Hepatocyte (in vitro differentiated cells): ENCODE data around the gene NRF1. TPM values are rescaled to one million over a fixed set of nuclear protein-coding genes. Genes with fewer than 3 reads are reported as not detected.
A peak's percentile ranks its signal among the peaks of the same experiment; 100 is the strongest.

Experiments
- DNase-seq: peaks from one replicate; pipeline ENCODE4 v3.0.0-alpha.2; 2016; ENCODE audit warnings: low spot score
- H2AFZ ChIP-seq: fragments of 200-600 bp; sonication (generic); 2 replicates; pipeline ENCODE4 v1.6.0; 2016; ENCODE audit warnings: antibody characterized with exemption, mild to moderate bottlenecking
- H3K27ac ChIP-seq: fragments of 200-600 bp; sonication (generic); 2 replicates; pipeline ENCODE4 v1.5.1; 2016; ENCODE audit warnings: mild to moderate bottlenecking
- H3K27me3 ChIP-seq: fragments of 200-600 bp; sonication (generic); 2 replicates; pipeline ENCODE4 v1.6.1; 2016
- H3K36me3 ChIP-seq: fragments of 200-600 bp; sonication (generic); replicated peaks from 2 replicates; pipeline ENCODE4 v1.5.1; 2016; ENCODE audit warnings: low read depth; ENCODE audit not compliant: insufficient read depth
- H3K4me1 ChIP-seq: fragments of 200-600 bp; sonication (generic); 2 replicates; pipeline ENCODE4 v1.5.1; 2016; ENCODE audit warnings: mild to moderate bottlenecking, moderate library complexity; ENCODE audit not compliant: insufficient read depth
- H3K4me2 ChIP-seq: fragments of 200-600 bp; sonication (generic); 2 replicates; pipeline ENCODE4 v1.6.0; 2016
- H3K4me3 ChIP-seq: fragments of 200-600 bp; sonication (generic); 2 replicates; pipeline ENCODE4 v1.5.1; 2016; ENCODE audit warnings: mild to moderate bottlenecking
- H3K79me2 ChIP-seq: fragments of 200-600 bp; sonication (generic); 2 replicates; pipeline ENCODE4 v1.6.0; 2017; ENCODE audit warnings: mild to moderate bottlenecking
- H3K9me2 ChIP-seq: fragments of 200-600 bp; sonication (generic); replicated peaks from 2 replicates; pipeline ENCODE4 v1.6.0; 2017; ENCODE audit warnings: mild to moderate bottlenecking; ENCODE audit not compliant: insufficient read depth
- H3K9me3 ChIP-seq: fragments of 200-600 bp; sonication (generic); 2 replicates; pipeline ENCODE4 v1.5.1; 2016; ENCODE audit warnings: low read depth, mild to moderate bottlenecking
- H4K20me1 ChIP-seq: fragments of 200-600 bp; sonication (generic); 2 replicates; pipeline ENCODE4 v1.6.0; 2016; ENCODE audit warnings: mild to moderate bottlenecking; ENCODE audit not compliant: insufficient read depth, poor library complexity, severe bottlenecking
- EZH2 ChIP-seq: fragments of 200-600 bp; sonication (generic); IDR thresholded peaks from 2 replicates; pipeline ENCODE4 v1.6.1; 2016; ENCODE audit warnings: antibody characterized with exemption, mild to moderate bottlenecking, borderline replicate concordance
- EZH2phosphoT487 ChIP-seq: fragments of 200-600 bp; sonication (generic); IDR thresholded peaks from one replicate; pipeline ENCODE4 v1.6.1; 2018; ENCODE audit warnings: antibody characterized with exemption, mild to moderate bottlenecking, low read depth, moderate library complexity; ENCODE audit not compliant: unreplicated experiment, severe bottlenecking
- WGBS: methylation state at CpG from one replicate; pipeline ENCODE4 v1.1.6; 2016; ENCODE audit warnings: low lambda C conversion rate; ENCODE audit errors: missing lambda C conversion rate; 5-methylcytosine and 5-hydroxymethylcytosine counted together
- polyA plus RNA-seq: library from polyadenylated mRNA; unstranded; fragments of >200 nt; fragmentation: Nextera tagmentation; extraction: Ambion mirVana; gene quantifications from 2 replicates; pipeline ENCODE4 v1.2.1, GENCODE V29; 2016
- total RNA-seq: library from RNA; depleted of rRNA; stranded (reverse); fragments of >200 nt; gene quantifications from 2 replicates; pipeline ENCODE4 v1.2.3, GENCODE V29; 2014
- TF ChIP-seq, protein P1 (sequence below): fragments of 200-600 bp; sonication (generic); IDR thresholded peaks from 2 replicates; pipeline ENCODE4 v1.5.1; 2016; ENCODE audit warnings: antibody characterized with exemption, mild to moderate bottlenecking; ENCODE audit not compliant: poor library complexity

The NRF1 gene
- total and polyA plus RNA-seq, 2 experiments from 2014 or later, result 11.2 to 12.0 TPM

DNA sequence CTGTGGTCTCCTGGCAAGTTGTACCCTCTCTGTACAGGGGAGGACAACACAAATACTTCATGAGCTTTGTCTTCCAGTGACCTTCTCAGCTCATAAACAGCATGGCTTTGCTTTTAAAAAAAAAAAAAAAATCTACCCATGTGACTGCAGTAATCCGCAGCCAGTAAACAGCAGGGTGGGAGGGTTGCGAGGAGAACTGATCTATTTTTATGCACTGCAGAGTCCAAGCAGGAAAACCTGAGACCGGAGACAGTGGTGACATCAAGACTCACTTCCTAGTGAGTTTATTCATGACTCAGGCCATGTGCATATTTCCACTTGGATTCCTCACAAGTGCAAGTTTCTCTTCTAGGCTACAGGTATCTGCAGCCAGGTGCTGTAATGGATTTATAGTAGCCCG is 127.9 kb downstream of the NRF1 start:
- H3K27ac ChIP-seq, result peak overlapping the region; percentile 40
- H3K4me3 ChIP-seq, result no peak overlapping the region
- H3K4me2 ChIP-seq, result no peak overlapping the region
- no peak overlapping the region for H2AFZ ChIP-seq
- TF ChIP-seq EZH2phosphoT487 (no peak), EZH2 (no peak)
- TF ChIP-seq, protein P1, sequence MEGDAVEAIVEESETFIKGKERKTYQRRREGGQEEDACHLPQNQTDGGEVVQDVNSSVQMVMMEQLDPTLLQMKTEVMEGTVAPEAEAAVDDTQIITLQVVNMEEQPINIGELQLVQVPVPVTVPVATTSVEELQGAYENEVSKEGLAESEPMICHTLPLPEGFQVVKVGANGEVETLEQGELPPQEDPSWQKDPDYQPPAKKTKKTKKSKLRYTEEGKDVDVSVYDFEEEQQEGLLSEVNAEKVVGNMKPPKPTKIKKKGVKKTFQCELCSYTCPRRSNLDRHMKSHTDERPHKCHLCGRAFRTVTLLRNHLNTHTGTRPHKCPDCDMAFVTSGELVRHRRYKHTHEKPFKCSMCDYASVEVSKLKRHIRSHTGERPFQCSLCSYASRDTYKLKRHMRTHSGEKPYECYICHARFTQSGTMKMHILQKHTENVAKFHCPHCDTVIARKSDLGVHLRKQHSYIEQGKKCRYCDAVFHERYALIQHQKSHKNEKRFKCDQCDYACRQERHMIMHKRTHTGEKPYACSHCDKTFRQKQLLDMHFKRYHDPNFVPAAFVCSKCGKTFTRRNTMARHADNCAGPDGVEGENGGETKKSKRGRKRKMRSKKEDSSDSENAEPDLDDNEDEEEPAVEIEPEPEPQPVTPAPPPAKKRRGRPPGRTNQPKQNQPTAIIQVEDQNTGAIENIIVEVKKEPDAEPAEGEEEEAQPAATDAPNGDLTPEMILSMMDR, result no peak
- H3K79me2 ChIP-seq, result no peaks in the 10 kb centered on the region
- DNase-seq, result peak; percentile 58
- H3K9me3 ChIP-seq, result no peaks in the 10 kb centered on the region
- WGBS, result 48% methylated on average over 4 of the region's 4 CpGs
- H3K36me3 ChIP-seq, result no peaks in the 10 kb centered on the region
- H3K9me2 ChIP-seq, result no peaks in the 10 kb centered on the region
- no peaks in the 10 kb centered on the region for H3K27me3 ChIP-seq
- H3K4me1 ChIP-seq, result peaks cover 6% of the 10 kb centered on the region
- no peaks in the 10 kb centered on the region for H4K20me1 ChIP-seq

DNA sequence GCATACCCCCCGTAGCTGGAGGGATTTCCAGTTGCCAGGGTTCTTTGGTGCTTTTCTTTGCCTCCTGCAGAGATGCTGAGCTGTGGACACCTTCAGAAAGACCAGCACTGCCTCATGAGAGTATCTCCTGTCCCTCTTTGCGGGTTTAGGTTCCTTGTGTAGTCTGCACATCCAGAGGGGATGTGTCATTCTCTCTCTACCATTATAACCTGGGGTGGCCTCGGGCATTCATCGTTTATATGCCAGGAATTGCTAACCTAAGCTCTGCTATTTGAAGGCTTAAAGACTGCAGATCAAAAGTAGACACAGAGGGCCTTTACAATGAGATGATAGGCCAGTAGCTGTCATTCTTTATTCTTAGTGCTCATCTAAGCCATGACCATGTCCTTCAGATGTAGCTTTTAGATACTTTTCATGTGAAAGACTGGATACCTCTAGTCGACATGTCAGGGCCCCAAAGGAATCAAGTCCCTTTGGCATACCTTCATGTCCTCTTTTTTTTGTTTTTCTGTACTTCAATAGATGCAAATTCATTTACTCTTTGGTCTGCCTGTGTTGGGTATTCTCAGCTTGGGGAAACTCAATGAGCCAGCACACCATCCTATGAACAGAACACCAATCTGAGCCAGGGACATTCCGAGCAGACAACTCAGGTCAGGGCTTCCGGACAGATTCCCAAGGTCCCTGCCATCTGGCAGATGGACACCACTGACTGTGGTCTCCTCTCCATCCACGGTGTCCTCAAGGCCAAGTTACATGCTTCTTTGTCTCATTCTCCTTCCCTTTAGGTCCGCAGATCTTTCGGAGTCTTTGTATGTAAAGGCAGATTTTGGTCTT is 129.3 kb downstream of the NRF1 start:
- Histone ChIP-seq H4K20me1 (no peaks in the 10 kb centered on the region), H3K36me3 (no peaks in the 10 kb centered on the region), H3K4me3 (no peak overlapping the region), H3K4me1 (peaks cover 6% of the 10 kb centered on the region), H3K4me2 (no peak overlapping the region), H3K9me2 (no peaks in the 10 kb centered on the region), H3K79me2 (no peaks in the 10 kb centered on the region), H3K27me3 (no peaks in the 10 kb centered on the region), H2AFZ (no peak overlapping the region), H3K27ac (no peak overlapping the region), H3K9me3 (no peaks in the 10 kb centered on the region)
- 94% methylated on average over 10 of the region's 10 CpGs for WGBS
- DNase-seq, result no peak
- TF ChIP-seq EZH2phosphoT487 (no peak), EZH2 (no peak)
- TF ChIP-seq, protein P1, result no peak

- 36% methylated on average over 2 of the region's 2 CpGs for WGBS
These were observed 130.3 kb downstream of the NRF1 start for GRCh38 chr7:129741743-129742213.

More at GRCh38 chr7:129741743-129742213, 130.3 kb downstream of the NRF1 start:
- H3K4me1 ChIP-seq, result peaks cover 15% of the 10 kb centered on the region
- H3K27ac ChIP-seq, result no peak overlapping the region
- H3K79me2 ChIP-seq, result no peaks in the 10 kb centered on the region
- DNase-seq, result peak; percentile 19
- H2AFZ ChIP-seq, result no peak overlapping the region
- H3K9me3 ChIP-seq, result no peaks in the 10 kb centered on the region
- H4K20me1 ChIP-seq, result no peaks in the 10 kb centered on the region
- no peak overlapping the region for H3K4me3 ChIP-seq
- no peaks in the 10 kb centered on the region for H3K9me2 ChIP-seq
- TF ChIP-seq, protein P1, result no peak
- TF ChIP-seq EZH2phosphoT487, result no peak
- no peak for TF ChIP-seq EZH2
- H3K4me2 ChIP-seq, result no peak overlapping the region
- no peaks in the 10 kb centered on the region for H3K36me3 ChIP-seq
- H3K27me3 ChIP-seq, result no peaks in the 10 kb centered on the region
